ENCODE results near the gene ATG16L2. TPM values are rescaled to one million over a fixed set of nuclear protein-coding genes. Genes with fewer than 3 reads are reported as not detected.

Gene ATG16L2
- total and polyA plus RNA-seq, 2 donors (not counting 1 experiment from before 2014, with no cell fraction given), result 3.3 to 8.8 TPM

- Histone ChIP-seq H3K9me3 (ENCODE audit: control insufficient read depth, insufficient read depth, low read depth, low read length) (no peaks in the 10 kb centered on the region), H3K36me3 (ENCODE audit: control insufficient read depth, insufficient read depth, low read length) (no peaks in the 10 kb centered on the region), H3K79me2 (ENCODE audit: control insufficient read depth, insufficient read depth, low read length) (no peaks in the 10 kb centered on the region), H3K4me2 (ENCODE audit: extremely low read depth, insufficient read depth, low read length) (no peak overlapping the region), H4K20me1 (ENCODE audit: control insufficient read depth, extremely low read depth, insufficient read depth, low read length) (no peaks in the 10 kb centered on the region), H3K4me1 (ENCODE audit: control insufficient read depth, extremely low read depth, insufficient read depth, low read length) (peaks cover 18% of the 10 kb centered on the region), H3K27me3 (ENCODE audit: control insufficient read depth, insufficient read depth, low read length) (no peaks in the 10 kb centered on the region), H3K27ac (ENCODE audit: insufficient read depth, low read length) (no peak overlapping the region), H3K4me3 (replicated peaks in 1 of 4; ENCODE audit: control extremely low read depth in 1 of 4, insufficient read depth in 1 of 4, low read depth in 3 of 4, low read length in 4 of 4) (no peak overlapping the region), H3K9ac (ENCODE audit: insufficient read depth, low read length) (no peak overlapping the region), H2AFZ (ENCODE audit: low read length) (no peak overlapping the region)
- TF ChIP-seq CTCF (conservative IDR thresholded peaks at IDR 0.05 in 1 of 2, IDR thresholded peaks at IDR 0.05 in 1 of 2; ENCODE audit: low read depth in 1 of 2, low read length in 2 of 2) (no peak), EZH2 (IDR thresholded peaks at IDR 0.05; ENCODE audit: low read length, missing control alignments) (no peak)
- DNase-seq (ENCODE audit: low read depth in 2 of 2), result no peak
These were observed 4.8 kb downstream of the ATG16L2 start for GRCh38 chr11:72818971-72819370.

- DNase-seq (ENCODE audit: low read depth in 2 of 2), result no peak
- no peak overlapping the region for H3K4me2 ChIP-seq (ENCODE audit: extremely low read depth, insufficient read depth, low read length)
- TF ChIP-seq EZH2 (IDR thresholded peaks at IDR 0.05; ENCODE audit: low read length, missing control alignments), result no peak
- TF ChIP-seq CTCF (conservative IDR thresholded peaks at IDR 0.05 in 1 of 2, IDR thresholded peaks at IDR 0.05 in 1 of 2; ENCODE audit: low read depth in 1 of 2, low read length in 2 of 2), result no peak
- peaks cover 14% of the 10 kb centered on the region for H3K4me1 ChIP-seq (ENCODE audit: control insufficient read depth, extremely low read depth, insufficient read depth, low read length)
- H2AFZ ChIP-seq (ENCODE audit: low read length), result no peak overlapping the region
- no peaks in the 10 kb centered on the region for H3K9me3 ChIP-seq (ENCODE audit: control insufficient read depth, insufficient read depth, low read depth, low read length)
- no peaks in the 10 kb centered on the region for H3K36me3 ChIP-seq (ENCODE audit: control insufficient read depth, insufficient read depth, low read length)
- no peak overlapping the region for H3K27ac ChIP-seq (ENCODE audit: insufficient read depth, low read length)
- no peaks in the 10 kb centered on the region for H3K79me2 ChIP-seq (ENCODE audit: control insufficient read depth, insufficient read depth, low read length)
- no peaks in the 10 kb centered on the region for H3K27me3 ChIP-seq (ENCODE audit: control insufficient read depth, insufficient read depth, low read length)
- H4K20me1 ChIP-seq (ENCODE audit: control insufficient read depth, extremely low read depth, insufficient read depth, low read length), result no peaks in the 10 kb centered on the region
- no peak overlapping the region for H3K4me3 ChIP-seq (replicated peaks in 1 of 4; ENCODE audit: control extremely low read depth in 1 of 4, insufficient read depth in 1 of 4, low read depth in 3 of 4, low read length in 4 of 4)
- H3K9ac ChIP-seq (ENCODE audit: insufficient read depth, low read length), result no peak overlapping the region
These were observed 6.4 kb downstream of the ATG16L2 start for GRCh38 chr11:72820439-72821139.

GRCh38 chr11:72821221-72821919, 7.2 kb downstream of the ATG16L2 start:
- H3K9ac ChIP-seq (ENCODE audit: insufficient read depth, low read length), result peak overlapping the region; percentile 53
- peak overlapping the region; percentile 58 to 63 (median 60) for H3K4me3 ChIP-seq (replicated peaks in 1 of 4; ENCODE audit: control extremely low read depth in 1 of 4, insufficient read depth in 1 of 4, low read depth in 3 of 4, low read length in 4 of 4)

More at GRCh38 chr11:72821221-72821919, 7.2 kb downstream of the ATG16L2 start:
- no peak for DNase-seq (ENCODE audit: low read depth in 2 of 2)
- Histone ChIP-seq H4K20me1 (ENCODE audit: control insufficient read depth, extremely low read depth, insufficient read depth, low read length) (no peaks in the 10 kb centered on the region), H2AFZ (ENCODE audit: low read length) (peak overlapping the region; percentile 86), H3K4me2 (ENCODE audit: extremely low read depth, insufficient read depth, low read length) (peak overlapping the region; percentile 97), H3K27me3 (ENCODE audit: control insufficient read depth, insufficient read depth, low read length) (no peaks in the 10 kb centered on the region), H3K79me2 (ENCODE audit: control insufficient read depth, insufficient read depth, low read length) (no peaks in the 10 kb centered on the region), H3K36me3 (ENCODE audit: control insufficient read depth, insufficient read depth, low read length) (no peaks in the 10 kb centered on the region), H3K4me1 (ENCODE audit: control insufficient read depth, extremely low read depth, insufficient read depth, low read length) (peaks cover 12% of the 10 kb centered on the region), H3K9me3 (ENCODE audit: control insufficient read depth, insufficient read depth, low read depth, low read length) (no peaks in the 10 kb centered on the region), H3K27ac (ENCODE audit: insufficient read depth, low read length) (no peak overlapping the region)
- no peak for TF ChIP-seq EZH2 (IDR thresholded peaks at IDR 0.05; ENCODE audit: low read length, missing control alignments)

Data from fibroblast of lung (primary cell).